Measurements from ENCODE around the gene NOTCH1. TPM values are rescaled to one million over a fixed set of nuclear protein-coding genes. Genes with fewer than 3 reads are reported as not detected.

NOTCH1 gene
- total RNA-seq, 1 donor from 2014 or later, result 34.1 TPM

- no peaks in the 10 kb centered on the region for H3K27me3 Mint-ChIP-seq (ENCODE audit: low read depth, unreplicated experiment)
- no peak overlapping the region for H2AFZ ChIP-seq (ENCODE audit: low read depth, low read length)
- no peaks in the 10 kb centered on the region for H3K9me3 ChIP-seq (ENCODE audit: insufficient read depth, low read depth, low read length)
- no peak overlapping the region for H3K4me3 ChIP-seq (ENCODE audit: insufficient read depth, low read depth, low read length)
- H3K79me2 ChIP-seq (ENCODE audit: insufficient read depth, low read length), result peaks cover 88% of the 10 kb centered on the region
- no peaks in the 10 kb centered on the region for H3K4me1 ChIP-seq (ENCODE audit: insufficient read depth, low read length)
- H3K27me3 ChIP-seq (ENCODE audit: insufficient read depth, low read length), result no peaks in the 10 kb centered on the region
- TF ChIP-seq CTCF (IDR thresholded peaks at IDR 0.05; ENCODE audit: insufficient read depth, low read depth, low read length) (no peak), EZH2 (IDR thresholded peaks at IDR 0.05; ENCODE audit: insufficient read depth, low read length) (no peak)
- H3K4me2 ChIP-seq (ENCODE audit: low read length), result no peak overlapping the region
- peaks cover 14% of the 10 kb centered on the region for H3K36me3 Mint-ChIP-seq (ENCODE audit: low read depth, unreplicated experiment)
- no peaks in the 10 kb centered on the region for H3K9me3 Mint-ChIP-seq (ENCODE audit: unreplicated experiment)
- H3K27ac Mint-ChIP-seq (ENCODE audit: unreplicated experiment), result no peak overlapping the region
- no peak overlapping the region for H3K9ac ChIP-seq (ENCODE audit: low read length)
- FAIRE-seq (no peak), DNase-seq (ENCODE audit: low read depth) (no peak)
- H3K27ac ChIP-seq (ENCODE audit: low read depth, low read length), result no peak overlapping the region
- no peak overlapping the region for H3K4me3 Mint-ChIP-seq (ENCODE audit: unreplicated experiment)
- no peaks in the 10 kb centered on the region for H3K4me1 Mint-ChIP-seq (ENCODE audit: low read depth, unreplicated experiment)
- peaks cover 89% of the 10 kb centered on the region for H4K20me1 ChIP-seq (ENCODE audit: insufficient read depth, low read length)
- peaks cover 54% of the 10 kb centered on the region for H3K36me3 ChIP-seq (ENCODE audit: insufficient read depth, low read length)
Measured at GRCh38 chr9:136470356-136470755, 75.5 kb downstream of the NOTCH1 start.

GRCh38 chr9:136467766-136468165 lies 78.1 kb downstream of the NOTCH1 start:
- Histone ChIP-seq H3K4me2 (ENCODE audit: low read length) (no peak overlapping the region), H3K9ac (ENCODE audit: low read length) (no peak overlapping the region), H3K27ac (ENCODE audit: low read depth, low read length) (no peak overlapping the region), H2AFZ (ENCODE audit: low read depth, low read length) (no peak overlapping the region), H3K9me3 (ENCODE audit: insufficient read depth, low read depth, low read length) (no peaks in the 10 kb centered on the region), H3K4me1 (ENCODE audit: insufficient read depth, low read length) (no peaks in the 10 kb centered on the region), H4K20me1 (ENCODE audit: insufficient read depth, low read length) (peaks cover 89% of the 10 kb centered on the region), H3K4me3 (ENCODE audit: insufficient read depth, low read depth, low read length) (no peak overlapping the region), H3K36me3 (ENCODE audit: insufficient read depth, low read length) (peaks cover 52% of the 10 kb centered on the region), H3K79me2 (ENCODE audit: insufficient read depth, low read length) (peaks cover 72% of the 10 kb centered on the region), H3K27me3 (ENCODE audit: insufficient read depth, low read length) (no peaks in the 10 kb centered on the region)
- Mint-ChIP-seq H3K4me1 (ENCODE audit: low read depth, unreplicated experiment) (no peaks in the 10 kb centered on the region), H3K36me3 (ENCODE audit: low read depth, unreplicated experiment) (peaks cover 10% of the 10 kb centered on the region), H3K27me3 (ENCODE audit: low read depth, unreplicated experiment) (no peaks in the 10 kb centered on the region), H3K9me3 (ENCODE audit: unreplicated experiment) (no peaks in the 10 kb centered on the region), H3K27ac (ENCODE audit: unreplicated experiment) (no peak overlapping the region), H3K4me3 (ENCODE audit: unreplicated experiment) (no peak overlapping the region)
- TF ChIP-seq CTCF (IDR thresholded peaks at IDR 0.05; ENCODE audit: insufficient read depth, low read depth, low read length) (no peak), EZH2 (IDR thresholded peaks at IDR 0.05; ENCODE audit: insufficient read depth, low read length) (no peak)
- no peak for FAIRE-seq
- no peak for DNase-seq (ENCODE audit: low read depth)

- H2AFZ ChIP-seq (ENCODE audit: low read depth, low read length), result no peak overlapping the region
- no peak for TF ChIP-seq CTCF (IDR thresholded peaks at IDR 0.05; ENCODE audit: insufficient read depth, low read depth, low read length)
- no peak for TF ChIP-seq EZH2 (IDR thresholded peaks at IDR 0.05; ENCODE audit: insufficient read depth, low read length)
- Mint-ChIP-seq H3K27ac (ENCODE audit: unreplicated experiment) (no peak overlapping the region), H3K36me3 (ENCODE audit: low read depth, unreplicated experiment) (peaks cover 9% of the 10 kb centered on the region), H3K4me1 (ENCODE audit: low read depth, unreplicated experiment) (no peaks in the 10 kb centered on the region), H3K9me3 (ENCODE audit: unreplicated experiment) (no peaks in the 10 kb centered on the region), H3K4me3 (ENCODE audit: unreplicated experiment) (no peak overlapping the region), H3K27me3 (ENCODE audit: low read depth, unreplicated experiment) (no peaks in the 10 kb centered on the region)
- peaks cover 87% of the 10 kb centered on the region for H4K20me1 ChIP-seq (ENCODE audit: insufficient read depth, low read length)
- DNase-seq (ENCODE audit: low read depth), result no peak
- H3K36me3 ChIP-seq (ENCODE audit: insufficient read depth, low read length), result peaks cover 55% of the 10 kb centered on the region
- H3K27ac ChIP-seq (ENCODE audit: low read depth, low read length), result no peak overlapping the region
- H3K4me2 ChIP-seq (ENCODE audit: low read length), result no peak overlapping the region
- H3K9me3 ChIP-seq (ENCODE audit: insufficient read depth, low read depth, low read length), result no peaks in the 10 kb centered on the region
- H3K4me1 ChIP-seq (ENCODE audit: insufficient read depth, low read length), result no peaks in the 10 kb centered on the region
- H3K9ac ChIP-seq (ENCODE audit: low read length), result no peak overlapping the region
- H3K4me3 ChIP-seq (ENCODE audit: insufficient read depth, low read depth, low read length), result no peak overlapping the region
- peaks cover 68% of the 10 kb centered on the region for H3K79me2 ChIP-seq (ENCODE audit: insufficient read depth, low read length)
- no peak for FAIRE-seq
- H3K27me3 ChIP-seq (ENCODE audit: insufficient read depth, low read length), result no peaks in the 10 kb centered on the region
Measured at GRCh38 chr9:136466155-136466541, 79.7 kb downstream of the NOTCH1 start.
